GM18498 (cell line): ENCODE measurements around the gene PCMT1.
"Not testable (repeated sequence)": the region's sequence is repeated elsewhere in the genome, so short reads cannot be mapped to it uniquely, and the experiment has no call there.

Experiments
- ATAC-seq: cut with Tn5 transposase; IDR thresholded peaks from one replicate; pipeline ENCODE4 v1.9.1; 2021; ENCODE audit warnings: mild to moderate bottlenecking, moderate library complexity; ENCODE audit not compliant: unreplicated experiment

PCMT1 gene

GRCh38 chr6:149749594-149750135 is at the start of gene PCMT1:
PCMT1 (plus strand) TSS chr6:149749741; CDS start chr6:149749902, 161 bp downstream.
- peak; percentile 90 for ATAC-seq

GRCh38 chr6:149701714-149702113 is 47.8 kb upstream of the PCMT1 start:
- ATAC-seq = no peak

GRCh38 chr6:149711711-149712110 is 37.8 kb upstream of the PCMT1 start:
- ATAC-seq = no peak

GRCh38 chr6:149714442-149714841 is 35.1 kb upstream of the PCMT1 start:
- ATAC-seq = no peak

DNA sequence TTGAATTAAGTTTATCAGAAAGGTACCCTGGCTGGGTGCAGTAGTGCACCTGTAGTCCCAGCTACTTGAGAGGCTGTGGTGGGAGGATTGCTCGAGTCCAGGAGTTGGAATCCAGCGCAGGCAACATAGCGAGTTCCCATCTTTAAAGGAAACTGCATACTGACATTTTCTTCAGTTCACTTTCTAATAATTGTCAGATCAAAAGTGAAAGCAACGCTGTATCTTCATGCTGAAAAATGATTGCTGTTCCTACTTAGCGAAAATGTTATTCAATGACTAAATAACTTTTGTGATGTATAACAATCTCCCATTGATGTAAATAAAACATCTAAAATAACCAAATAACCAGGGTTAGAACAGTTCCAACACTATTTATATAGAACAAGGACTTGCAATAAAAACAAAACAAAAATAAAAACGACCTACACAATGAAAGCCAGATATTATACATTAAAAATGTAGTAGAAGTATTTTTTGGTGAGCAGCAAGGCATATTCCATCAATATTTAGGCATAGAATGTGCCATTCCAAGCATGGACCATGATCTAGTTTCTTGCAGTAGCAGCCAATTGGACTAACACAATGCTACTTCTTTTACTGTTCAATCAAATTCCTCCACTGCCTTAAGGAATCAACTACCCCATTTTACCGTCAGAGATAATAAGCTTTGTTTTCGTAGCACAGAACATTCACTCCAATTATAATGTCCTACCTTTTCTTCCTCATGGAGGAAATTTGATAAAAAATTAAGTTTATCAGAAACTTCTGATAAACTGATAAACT is 33.2 kb upstream of the PCMT1 start:
- ATAC-seq = no peak

- ATAC-seq = no peak
These were observed 32.3 kb upstream of the PCMT1 start for GRCh38 chr6:149717255-149717587.

DNA sequence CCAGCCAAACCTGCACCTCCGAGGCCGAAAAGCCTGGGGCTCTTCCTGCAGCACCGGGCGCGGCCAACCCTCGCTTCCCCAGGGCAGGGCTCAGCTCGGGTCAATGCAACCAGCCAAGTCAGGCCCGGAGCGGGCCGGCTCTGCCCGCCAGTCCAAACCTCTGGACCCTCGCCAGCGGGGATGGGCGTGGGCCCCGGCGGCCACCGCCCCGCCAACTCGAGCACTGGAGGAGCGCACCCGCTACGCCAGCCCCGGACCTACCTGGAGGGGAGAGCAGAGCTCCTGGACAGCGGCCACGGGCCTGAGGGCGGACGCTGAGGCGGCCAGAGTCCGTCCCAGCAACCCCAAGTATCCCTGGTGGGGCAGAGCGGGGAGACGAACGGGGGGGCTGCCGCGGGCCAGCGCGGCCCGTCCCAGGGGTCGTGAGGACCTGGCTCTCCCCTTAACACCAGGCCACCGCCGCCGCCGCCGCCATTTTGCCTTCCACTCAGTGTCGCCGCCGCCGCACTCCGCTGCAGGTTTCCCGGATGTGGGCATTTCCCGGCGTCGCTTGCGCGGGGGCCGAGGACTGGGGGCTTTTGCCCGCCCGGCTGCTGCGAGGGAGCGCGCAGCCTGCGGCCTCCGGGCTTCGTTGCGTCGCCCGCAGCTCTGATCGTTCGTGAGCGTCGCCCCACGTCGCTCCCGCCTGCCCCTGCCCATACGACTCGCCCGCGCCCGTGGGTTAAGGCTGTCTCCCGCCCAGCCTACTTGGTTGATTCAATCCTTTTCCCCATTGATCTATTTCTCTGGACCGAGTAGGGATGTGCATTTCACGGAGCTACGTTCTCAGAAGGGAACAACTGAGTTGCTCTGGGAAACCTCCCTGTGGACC is 31.7 kb upstream of the PCMT1 start, which contains the start of gene LATS1:
Gene LATS1, minus strand, starts transcription at position 514 of the 871 bp plus-strand sequence. CDS start 15,975 bp downstream, outside the sequence.
- ATAC-seq = peak; percentile 87

DNA sequence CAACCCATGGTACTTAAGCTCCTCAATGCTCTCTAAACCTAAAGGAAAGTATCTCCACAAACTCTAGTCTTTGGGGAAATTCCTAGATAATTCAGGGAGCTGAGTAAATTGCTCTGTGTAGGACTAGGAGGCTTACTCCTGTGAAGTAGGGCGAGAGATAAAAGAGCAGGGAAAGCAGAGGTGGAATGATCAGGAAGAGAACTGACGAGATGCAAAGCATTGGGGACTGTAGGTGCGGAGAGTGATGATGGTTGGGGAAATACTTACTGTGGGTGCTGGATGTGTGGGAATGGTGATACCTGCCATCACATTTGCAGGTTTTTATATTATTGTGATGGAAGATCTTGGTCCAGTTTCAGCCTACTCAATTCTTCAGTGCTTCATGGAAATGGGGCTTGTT is 30.0 kb upstream of the PCMT1 start:
- no peak for ATAC-seq

DNA sequence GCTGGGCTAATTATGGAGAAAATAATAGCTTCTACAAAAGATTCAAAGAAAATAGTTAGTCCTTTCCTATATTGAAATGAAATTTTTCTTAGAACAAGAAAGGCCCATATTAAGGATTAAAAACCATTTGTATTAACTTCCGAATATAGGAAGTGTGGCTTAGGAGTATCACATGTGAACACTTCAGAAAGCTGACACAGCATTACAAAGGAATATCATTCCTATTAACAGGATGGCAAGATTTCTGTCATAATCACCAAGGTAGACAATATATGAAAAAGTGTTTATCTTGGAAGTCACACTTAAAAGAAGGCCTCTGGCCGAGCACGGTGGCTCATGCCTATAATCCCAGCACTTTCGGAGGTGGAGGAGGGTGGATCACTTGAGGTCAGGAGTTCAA is 26.3 kb upstream of the PCMT1 start:
- ATAC-seq = no peak

DNA sequence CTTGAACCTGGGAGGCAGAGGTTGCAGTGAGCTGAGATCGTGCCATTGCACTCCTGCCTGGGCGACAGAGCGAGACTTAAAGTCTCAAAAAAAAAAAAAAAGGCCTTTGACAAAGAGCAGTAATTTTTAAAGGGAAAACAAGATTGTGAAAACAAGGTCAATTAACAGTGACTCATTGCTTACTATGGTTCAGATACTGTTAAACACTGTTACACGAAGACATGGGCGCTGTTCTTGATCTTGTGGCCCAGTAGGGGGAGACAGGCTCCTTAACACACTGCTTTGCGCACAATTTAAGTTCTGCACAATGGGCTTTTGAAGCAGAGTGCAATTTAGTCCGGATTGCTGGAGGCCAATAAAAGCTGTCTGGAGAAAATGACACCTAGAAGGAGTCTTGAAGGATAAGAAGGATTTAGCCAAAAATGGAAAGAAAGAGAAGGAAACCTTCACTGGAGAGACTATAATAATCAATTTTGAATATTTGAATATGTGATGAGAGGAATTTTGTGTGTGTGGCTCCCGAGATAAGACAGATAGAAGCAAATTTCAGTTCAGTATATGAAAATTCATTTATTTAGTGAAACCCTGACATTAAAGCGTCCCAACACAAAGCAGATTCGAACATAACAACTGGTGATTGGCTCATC is 25.6 kb upstream of the PCMT1 start:
- ATAC-seq = no peak

DNA sequence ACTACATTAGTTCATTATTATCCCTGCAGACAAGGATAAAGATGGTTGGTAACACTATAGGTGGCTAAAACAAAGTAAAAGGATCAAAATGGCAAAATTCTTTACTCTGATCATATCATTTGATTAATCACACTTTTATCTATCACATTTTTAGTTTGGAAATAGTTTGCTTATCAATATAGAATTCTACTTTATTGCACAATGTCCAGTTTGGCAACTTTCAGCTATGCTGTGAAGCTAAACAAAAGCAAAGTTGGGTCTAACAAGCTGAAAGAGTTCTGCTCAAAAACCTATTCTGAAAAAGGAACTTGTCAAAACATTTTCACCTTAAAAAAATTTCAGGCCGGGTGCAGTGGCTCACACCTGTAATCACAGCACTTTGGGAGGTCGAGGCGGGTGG is 23.8 kb upstream of the PCMT1 start:
- ATAC-seq = no peak

GRCh38 chr6:149727793-149728498 is 21.6 kb upstream of the PCMT1 start:
- no peak for ATAC-seq

DNA sequence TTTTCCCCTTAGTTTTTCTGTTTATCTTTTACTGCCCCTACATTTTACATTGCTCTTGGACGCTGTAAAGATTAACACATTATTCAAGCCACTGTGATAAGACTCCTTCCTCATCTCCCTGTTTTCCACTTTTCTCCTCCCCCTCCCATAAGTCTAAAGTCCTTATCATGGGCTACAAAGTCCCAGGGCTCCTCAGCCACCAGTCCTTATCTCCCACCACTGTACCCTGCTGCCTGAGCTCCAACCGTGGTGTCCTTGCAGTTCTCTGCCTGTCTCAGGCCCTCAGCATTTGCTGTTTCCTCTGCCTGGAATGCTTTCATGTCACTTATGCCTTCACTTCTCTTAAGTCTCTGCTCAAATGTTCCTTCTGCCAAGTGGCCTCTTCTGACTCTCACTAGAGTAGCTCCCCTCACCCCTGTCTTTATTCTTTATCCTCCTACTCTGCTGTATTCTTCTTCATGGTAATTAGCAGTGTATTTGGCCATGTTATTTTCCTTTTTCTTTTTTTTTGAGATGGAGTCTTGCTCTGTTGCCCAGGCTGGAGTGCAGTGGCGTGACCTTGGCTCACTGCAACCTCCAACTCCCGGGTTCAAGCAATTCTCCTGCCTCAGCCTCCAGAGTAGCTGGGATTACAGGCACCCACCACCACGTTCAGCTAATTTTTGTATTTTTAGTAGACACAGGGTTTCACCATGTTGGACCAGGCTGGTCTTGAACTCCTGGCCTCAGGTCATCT is 20.9 kb upstream of the PCMT1 start:
- ATAC-seq = no peak

- ATAC-seq = no peak
These were observed 19.7 kb upstream of the PCMT1 start for GRCh38 chr6:149729824-149730223.

DNA sequence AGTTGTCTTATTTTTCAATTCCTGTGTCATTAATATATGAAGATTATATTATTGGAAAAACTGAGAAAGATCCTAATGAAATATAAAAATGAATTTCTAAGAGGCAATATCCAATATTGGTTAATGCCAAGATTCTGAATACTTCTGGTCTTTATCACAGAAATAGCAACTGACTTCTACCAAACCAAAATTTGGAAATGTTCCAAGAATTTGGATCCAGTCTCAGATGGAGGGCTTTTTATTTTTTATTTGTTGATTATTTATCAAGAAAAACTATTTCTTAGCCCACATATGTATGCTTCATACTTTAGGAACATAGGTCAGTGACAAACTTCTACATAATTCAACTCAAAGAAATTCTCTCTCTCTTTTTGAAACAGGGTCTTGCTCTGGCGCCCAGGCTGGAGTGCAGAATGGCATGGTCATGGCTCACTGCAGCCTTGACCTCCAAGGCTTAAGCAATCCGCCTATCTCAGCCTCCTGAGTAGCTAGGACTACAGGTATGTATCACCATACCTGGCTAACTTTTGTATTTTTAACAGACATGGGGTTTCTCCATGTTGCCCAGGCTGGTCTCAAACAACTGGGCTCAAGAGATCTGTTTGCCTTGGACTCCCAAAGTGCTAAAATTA is 16.3 kb upstream of the PCMT1 start:
- no peak for ATAC-seq

DNA sequence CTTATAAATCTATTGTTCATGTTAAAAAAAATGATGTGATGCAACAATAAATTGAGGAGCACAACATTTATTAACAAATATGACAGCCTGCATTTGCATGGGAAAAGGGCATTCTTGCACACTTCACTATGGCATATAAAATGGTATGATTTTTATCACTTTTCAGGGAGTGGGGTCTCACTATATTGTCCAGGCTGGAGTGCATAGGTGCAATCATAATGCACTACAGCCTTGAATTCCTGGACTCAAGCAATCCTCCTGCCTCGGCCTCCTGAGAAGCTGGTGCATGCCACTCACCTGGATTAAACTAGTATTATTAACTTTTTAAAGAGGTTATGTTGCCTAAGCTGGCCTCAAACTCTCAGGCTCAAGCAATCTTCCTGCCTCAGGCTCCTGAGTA is 14.6 kb upstream of the PCMT1 start:
- ATAC-seq = no peak

DNA sequence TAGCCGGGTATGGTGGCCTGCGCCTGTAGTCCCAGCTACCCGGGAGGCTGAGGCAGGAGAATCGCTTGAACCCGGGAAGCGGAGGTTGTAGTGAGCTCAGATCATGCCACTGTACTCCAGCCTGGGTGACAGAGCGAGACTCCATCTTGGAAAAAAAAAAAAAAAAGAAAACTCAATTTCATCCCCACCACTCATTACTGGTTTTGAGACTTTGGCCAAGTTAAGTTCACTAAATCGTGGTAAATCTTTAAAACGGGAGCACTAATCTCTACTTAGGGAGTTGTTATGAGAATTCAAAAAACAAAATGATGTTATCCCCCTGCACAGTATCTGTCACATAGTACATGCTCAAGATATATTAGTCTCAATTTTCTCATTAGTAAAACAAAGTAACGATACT is 4.3 kb upstream of the PCMT1 start:
- ATAC-seq = not testable (repeated sequence)

GRCh38 chr6:149746147-149746946 is 3.2 kb upstream of the PCMT1 start, which contains the start of gene NUP43:
NUP43 (minus strand) TSS chr6:149746529; CDS start chr6:149746495, 34 bp downstream.
- peak; percentile 54 for ATAC-seq
